ENCODE data around the gene CCDC27. TPM values are rescaled to one million over a fixed set of nuclear protein-coding genes. Genes with fewer than 3 reads are reported as not detected.

CCDC27 gene
- total RNA-seq, 1 experiment from 2014 or later = not detected

DNA sequence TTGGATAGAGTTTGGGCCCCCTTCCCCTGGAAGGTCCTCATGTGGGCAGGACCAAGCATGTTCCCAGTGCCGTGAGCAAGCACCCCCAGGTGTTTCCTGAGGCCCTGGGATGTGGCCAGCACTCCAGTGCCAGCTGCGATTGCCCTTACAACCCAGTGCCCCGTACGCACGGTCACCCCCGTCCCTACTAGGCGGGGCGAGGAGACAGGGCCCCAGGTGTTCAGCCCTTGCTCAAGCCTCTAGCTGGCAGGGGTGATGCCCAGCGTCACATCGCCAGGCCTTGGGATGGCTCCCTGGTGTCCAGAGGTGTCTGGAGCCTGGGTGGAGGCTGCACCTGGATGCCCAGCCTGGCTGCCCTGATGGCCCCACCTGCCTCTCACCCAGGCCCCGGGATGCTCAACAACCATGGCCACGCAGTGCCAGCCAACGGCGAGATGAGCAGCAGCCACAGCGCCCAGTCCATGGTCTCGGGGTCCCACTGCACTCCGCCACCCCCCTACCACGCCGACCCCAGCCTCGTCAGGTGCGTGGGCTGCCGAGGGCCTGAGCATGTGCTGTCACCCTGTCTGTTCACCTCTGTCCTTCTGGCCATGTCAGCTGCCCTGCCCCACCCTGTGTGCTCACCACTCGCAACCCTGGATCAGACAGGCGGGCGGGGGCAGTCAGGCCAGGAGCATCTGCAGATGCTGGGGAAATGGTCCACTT, 21.6 kb upstream of the CCDC27 start:
- H3K27ac ChIP-seq (ENCODE audit: low read length) = no peak overlapping the region
- no peaks in the 10 kb centered on the region for H3K9me3 ChIP-seq (ENCODE audit: control insufficient read depth, insufficient read depth, low read depth, low read length)
- no peak for DNase-seq (ENCODE audit: low read depth, low spot score)
- ChIA-PET POLR2A (interaction anchor here (0.5 kb wide), 1 partner anchor 169 kb away, joined by 3 read pairs; no protein-coding TSS in a partner anchor), CTCF (no interaction called here)
- H3K36me3 ChIP-seq (ENCODE audit: control insufficient read depth, insufficient read depth, low read length) = no peaks in the 10 kb centered on the region
- H3K4me3 ChIP-seq (ENCODE audit: low read depth in 2 of 2, low read length in 2 of 2) = no peak overlapping the region
- no peak for TF ChIP-seq SIN3A (IDR thresholded peaks at IDR 0.05; ENCODE audit: borderline replicate concordance, insufficient read depth, low read depth, low read length)
- no peak for TF ChIP-seq POLR2AphosphoS5 (IDR thresholded peaks at IDR 0.05; ENCODE audit: low read depth, low read length)
- TF ChIP-seq, protein P1, sequence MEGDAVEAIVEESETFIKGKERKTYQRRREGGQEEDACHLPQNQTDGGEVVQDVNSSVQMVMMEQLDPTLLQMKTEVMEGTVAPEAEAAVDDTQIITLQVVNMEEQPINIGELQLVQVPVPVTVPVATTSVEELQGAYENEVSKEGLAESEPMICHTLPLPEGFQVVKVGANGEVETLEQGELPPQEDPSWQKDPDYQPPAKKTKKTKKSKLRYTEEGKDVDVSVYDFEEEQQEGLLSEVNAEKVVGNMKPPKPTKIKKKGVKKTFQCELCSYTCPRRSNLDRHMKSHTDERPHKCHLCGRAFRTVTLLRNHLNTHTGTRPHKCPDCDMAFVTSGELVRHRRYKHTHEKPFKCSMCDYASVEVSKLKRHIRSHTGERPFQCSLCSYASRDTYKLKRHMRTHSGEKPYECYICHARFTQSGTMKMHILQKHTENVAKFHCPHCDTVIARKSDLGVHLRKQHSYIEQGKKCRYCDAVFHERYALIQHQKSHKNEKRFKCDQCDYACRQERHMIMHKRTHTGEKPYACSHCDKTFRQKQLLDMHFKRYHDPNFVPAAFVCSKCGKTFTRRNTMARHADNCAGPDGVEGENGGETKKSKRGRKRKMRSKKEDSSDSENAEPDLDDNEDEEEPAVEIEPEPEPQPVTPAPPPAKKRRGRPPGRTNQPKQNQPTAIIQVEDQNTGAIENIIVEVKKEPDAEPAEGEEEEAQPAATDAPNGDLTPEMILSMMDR (IDR thresholded peaks at IDR 0.05) = no peak
- no peak for TF ChIP-seq TCF7L2 (IDR thresholded peaks at IDR 0.05; ENCODE audit: low read depth, low read length)
- TF ChIP-seq, protein P2, sequence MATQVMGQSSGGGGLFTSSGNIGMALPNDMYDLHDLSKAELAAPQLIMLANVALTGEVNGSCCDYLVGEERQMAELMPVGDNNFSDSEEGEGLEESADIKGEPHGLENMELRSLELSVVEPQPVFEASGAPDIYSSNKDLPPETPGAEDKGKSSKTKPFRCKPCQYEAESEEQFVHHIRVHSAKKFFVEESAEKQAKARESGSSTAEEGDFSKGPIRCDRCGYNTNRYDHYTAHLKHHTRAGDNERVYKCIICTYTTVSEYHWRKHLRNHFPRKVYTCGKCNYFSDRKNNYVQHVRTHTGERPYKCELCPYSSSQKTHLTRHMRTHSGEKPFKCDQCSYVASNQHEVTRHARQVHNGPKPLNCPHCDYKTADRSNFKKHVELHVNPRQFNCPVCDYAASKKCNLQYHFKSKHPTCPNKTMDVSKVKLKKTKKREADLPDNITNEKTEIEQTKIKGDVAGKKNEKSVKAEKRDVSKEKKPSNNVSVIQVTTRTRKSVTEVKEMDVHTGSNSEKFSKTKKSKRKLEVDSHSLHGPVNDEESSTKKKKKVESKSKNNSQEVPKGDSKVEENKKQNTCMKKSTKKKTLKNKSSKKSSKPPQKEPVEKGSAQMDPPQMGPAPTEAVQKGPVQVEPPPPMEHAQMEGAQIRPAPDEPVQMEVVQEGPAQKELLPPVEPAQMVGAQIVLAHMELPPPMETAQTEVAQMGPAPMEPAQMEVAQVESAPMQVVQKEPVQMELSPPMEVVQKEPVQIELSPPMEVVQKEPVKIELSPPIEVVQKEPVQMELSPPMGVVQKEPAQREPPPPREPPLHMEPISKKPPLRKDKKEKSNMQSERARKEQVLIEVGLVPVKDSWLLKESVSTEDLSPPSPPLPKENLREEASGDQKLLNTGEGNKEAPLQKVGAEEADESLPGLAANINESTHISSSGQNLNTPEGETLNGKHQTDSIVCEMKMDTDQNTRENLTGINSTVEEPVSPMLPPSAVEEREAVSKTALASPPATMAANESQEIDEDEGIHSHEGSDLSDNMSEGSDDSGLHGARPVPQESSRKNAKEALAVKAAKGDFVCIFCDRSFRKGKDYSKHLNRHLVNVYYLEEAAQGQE (IDR thresholded peaks at IDR 0.05; ENCODE audit: insufficient read depth in 1 of 2, low read depth in 2 of 2, low read length in 1 of 2) = no peak
- no TSS peak for BruUV-seq (replicated peaks)
- intact Hi-C loops (cut with micrococcal nuclease; ENCODE audit: unreplicated experiment) = no loop called here
- ATAC-seq = no peak
- no peaks in the 10 kb centered on the region; the same call in 1 of the 2 replicates for H3K4me1 ChIP-seq (ENCODE audit: control insufficient read depth, insufficient read depth, low read length)
- no peaks in the 10 kb centered on the region for H3K27me3 ChIP-seq (ENCODE audit: control insufficient read depth, insufficient read depth, low read length)
- in situ Hi-C loops (cut with HindIII; ENCODE audit: low pct_unique_long_range_greater_than_20kb, low sequenced_read_pairs) = no loop called here

DNA sequence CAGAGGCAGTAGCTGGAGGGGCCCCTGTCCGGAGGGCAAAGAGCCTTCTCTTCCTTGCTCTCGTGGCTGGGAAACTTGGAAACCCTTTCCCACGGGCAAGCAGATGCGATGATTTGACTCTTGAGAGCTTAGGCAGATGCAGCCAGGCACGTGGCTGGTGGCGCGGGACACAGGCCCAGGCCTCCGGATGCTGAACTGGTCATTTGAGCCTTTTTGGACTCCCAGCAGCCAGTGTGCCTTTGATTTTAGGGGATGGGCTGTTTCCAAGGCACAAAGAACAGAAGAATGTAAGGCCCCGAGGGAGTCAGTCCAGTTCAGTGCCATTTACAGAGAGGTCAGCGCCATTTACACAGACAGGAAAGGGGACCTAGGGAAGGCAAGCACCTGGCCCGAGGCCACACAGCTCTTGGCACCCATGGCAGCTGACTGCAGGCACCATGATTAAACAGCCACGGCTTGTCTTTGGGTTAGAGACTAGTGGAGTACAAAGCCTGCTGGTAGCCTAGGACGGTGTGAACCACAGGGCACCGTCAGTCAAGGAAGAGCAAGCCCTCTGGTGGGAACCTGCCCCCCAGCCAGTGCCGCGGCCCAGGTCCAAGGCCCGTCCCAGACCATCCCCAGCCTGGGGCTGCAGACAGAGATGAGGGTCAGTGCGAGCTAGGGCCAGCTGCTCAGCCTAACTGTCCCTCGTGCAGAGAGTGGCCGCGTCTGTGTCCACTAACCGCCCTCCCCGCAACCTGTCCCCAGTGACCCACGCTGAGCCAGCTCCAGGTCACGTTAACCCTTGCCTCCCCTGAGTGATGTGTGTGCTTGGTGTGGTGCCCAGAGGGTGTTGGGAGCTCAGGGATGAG, 20.4 kb upstream of the CCDC27 start:
- no TSS peak for BruUV-seq (replicated peaks)

More for the DNA sequence above, 20.4 kb upstream of the CCDC27 start:
- intact Hi-C loops (cut with micrococcal nuclease; ENCODE audit: unreplicated experiment) (no loop called here), in situ Hi-C loops (cut with HindIII; ENCODE audit: low pct_unique_long_range_greater_than_20kb, low sequenced_read_pairs) (no loop called here)
- TF ChIP-seq, protein P2 (IDR thresholded peaks at IDR 0.05; ENCODE audit: insufficient read depth in 1 of 2, low read depth in 2 of 2, low read length in 1 of 2) = no peak
- TF ChIP-seq SIN3A (IDR thresholded peaks at IDR 0.05; ENCODE audit: borderline replicate concordance, insufficient read depth, low read depth, low read length) (no peak), TCF7L2 (IDR thresholded peaks at IDR 0.05; ENCODE audit: low read depth, low read length) (no peak), POLR2AphosphoS5 (IDR thresholded peaks at IDR 0.05; ENCODE audit: low read depth, low read length) (no peak; the same call in 1 of the 2 replicates)
- TF ChIP-seq, protein P1 (IDR thresholded peaks at IDR 0.05) = no peak
- DNase-seq (ENCODE audit: low read depth, low spot score) (no peak), ATAC-seq (no peak)
- H3K27me3 ChIP-seq (ENCODE audit: control insufficient read depth, insufficient read depth, low read length) = no peaks in the 10 kb centered on the region
- H3K4me1 ChIP-seq (ENCODE audit: control insufficient read depth, insufficient read depth, low read length) = no peaks in the 10 kb centered on the region; the same call in 1 of the 2 replicates
- H3K27ac ChIP-seq (ENCODE audit: low read length) = no peak overlapping the region
- H3K36me3 ChIP-seq (ENCODE audit: control insufficient read depth, insufficient read depth, low read length) = no peaks in the 10 kb centered on the region
- H3K4me3 ChIP-seq (ENCODE audit: low read depth in 2 of 2, low read length in 2 of 2) = no peak overlapping the region
- ChIA-PET CTCF (interaction anchor here (0.6 kb wide), 1 partner anchor 62 kb away, joined by 4 read pairs; no protein-coding TSS in a partner anchor), POLR2A (no interaction called here)
- H3K9me3 ChIP-seq (ENCODE audit: control insufficient read depth, insufficient read depth, low read depth, low read length) = no peaks in the 10 kb centered on the region
